ENCODE results near the gene ERP27. TPM values are rescaled to one million over a fixed set of nuclear protein-coding genes. Genes with fewer than 3 reads are reported as not detected.

The ERP27 gene
- total and polyA plus RNA-seq, 2 of the 8 experiments (the other 6 are each of a cell fraction or from before 2014, with no cell fraction given), result not detected

DNA sequence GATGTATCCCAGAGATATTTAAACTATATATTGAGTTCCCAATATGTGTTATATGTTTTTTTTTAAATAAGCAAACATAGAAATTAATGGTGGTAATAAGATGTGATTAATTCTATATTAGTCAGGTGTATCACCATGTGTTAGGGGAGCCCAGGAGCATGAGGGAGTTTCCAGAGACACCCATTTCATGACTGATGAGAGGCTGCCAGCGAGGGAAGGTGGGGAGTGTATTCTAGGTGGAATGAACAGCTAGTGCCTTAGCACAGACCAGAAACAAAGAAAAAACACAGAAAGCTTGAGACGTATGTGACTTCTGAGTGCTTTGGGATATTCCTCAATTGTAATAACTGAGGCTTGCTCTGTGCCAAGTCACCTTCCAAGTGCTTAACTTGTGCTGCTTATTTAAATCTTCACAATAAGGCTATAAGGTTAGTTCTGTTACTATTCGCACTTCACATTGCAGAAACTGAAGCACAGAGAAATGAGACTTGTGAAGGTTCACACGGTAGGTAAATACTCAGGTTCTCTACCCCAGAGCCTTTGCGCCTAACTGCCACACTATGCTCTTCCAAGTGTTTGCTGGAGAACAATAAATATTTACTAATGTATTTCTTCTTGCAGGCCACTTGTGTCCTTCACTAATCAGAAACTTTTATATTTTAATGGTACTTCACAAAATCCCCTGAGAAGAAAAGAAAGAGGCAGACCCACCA lies 34.8 kb downstream of the ERP27 start:
- no peaks in the 10 kb centered on the region for H3K27me3 ChIP-seq (replicated peaks in 1 of 4; ENCODE audit: control insufficient read depth in 3 of 4, extremely low read depth in 1 of 4, insufficient read depth in 3 of 4, low read length in 3 of 4)
- no peak overlapping the region for H2BK20ac ChIP-seq (ENCODE audit: low read length)
- POLR2A ChIA-PET (ENCODE audit: partially characterized antibody), result interaction anchor here (0.6 kb wide), 1 partner anchor 64 kb away, joined by 3 read pairs; no protein-coding TSS in a partner anchor
- no peak overlapping the region for H2BK120ac ChIP-seq (replicated peaks; ENCODE audit: low read depth, low read length)
- H3K79me1 ChIP-seq (ENCODE audit: low read depth, low read length), result no peaks in the 10 kb centered on the region
- WGBS, 2 experiments (ENCODE audit: extremely low coverage in 1 of 2, insufficient coverage in 1 of 2, insufficient read length in 1 of 2, insufficient replicate concordance in 2 of 2, low coverage in 1 of 2, low lambda C conversion rate in 2 of 2, missing lambda C conversion rate in 1 of 2), result 92% methylated on average over 5 of the region's 5 CpGs; no CpG with 5 or more reads in 1 of the 2 experiments
- DNase-seq (ENCODE audit: low read depth in 1 of 2, low spot score in 2 of 2) (no peak), FAIRE-seq (no peak)
- no peak overlapping the region for H2AK5ac ChIP-seq (ENCODE audit: low read depth, low read length)
- H2BK5ac ChIP-seq (ENCODE audit: low read depth, low read length), result no peak overlapping the region
- no peak overlapping the region for H3K14ac ChIP-seq (ENCODE audit: insufficient read length)
- H3K23me2 ChIP-seq (ENCODE audit: low read depth, low read length), result no peaks in the 10 kb centered on the region
- H3K4me3 ChIP-seq (ENCODE audit: extremely low read depth in 1 of 4, insufficient read depth in 2 of 4, low read depth in 3 of 4, low read length in 4 of 4), result no peak overlapping the region
- H3K9ac ChIP-seq (replicated peaks in 1 of 4; ENCODE audit: extremely low read depth in 1 of 4, low read depth in 3 of 4, low read length in 3 of 4), result no peak overlapping the region
- no peak overlapping the region for H3K27ac ChIP-seq (ENCODE audit: low read depth, low read length)
- H4K5ac ChIP-seq (ENCODE audit: insufficient read length, low read depth, low read length), result no peak overlapping the region
- no peak overlapping the region for H3K56ac ChIP-seq (replicated peaks; ENCODE audit: insufficient read length, low read depth, low read length)
- no peaks in the 10 kb centered on the region for H3K9me3 ChIP-seq (ENCODE audit: insufficient read depth in 2 of 2, low read depth in 1 of 2, low read length in 1 of 2)
- no peaks in the 10 kb centered on the region for H4K20me1 ChIP-seq (replicated peaks in 1 of 2; ENCODE audit: control insufficient read depth in 1 of 2, insufficient read depth in 2 of 2, low read length in 2 of 2)
- no peak overlapping the region for H2BK15ac ChIP-seq (ENCODE audit: low read length)
- H3K36me3 ChIP-seq (ENCODE audit: control insufficient read depth in 2 of 4, insufficient read depth in 4 of 4, low read length in 3 of 4), result no peaks in the 10 kb centered on the region
- no peaks in the 10 kb centered on the region for H3K4me1 ChIP-seq (replicated peaks in 1 of 4; ENCODE audit: control insufficient read depth in 3 of 4, insufficient read depth in 4 of 4, low read length in 3 of 4)
- no peak overlapping the region for H3K23ac ChIP-seq (ENCODE audit: insufficient read length)
- H3K4ac ChIP-seq (replicated peaks; ENCODE audit: insufficient read length, low read depth, low read length), result no peak overlapping the region
- no peak overlapping the region for H3K18ac ChIP-seq (ENCODE audit: extremely low read depth, low read length)
- H3K79me2 ChIP-seq (ENCODE audit: control insufficient read depth in 1 of 2, insufficient read depth in 2 of 2, low read length in 2 of 2), result no peaks in the 10 kb centered on the region
- H2BK12ac ChIP-seq (ENCODE audit: low read depth, low read length), result no peak overlapping the region
- no peak for TF ChIP-seq KDM1A (IDR thresholded peaks at IDR 0.05; ENCODE audit: borderline replicate concordance, low read length)
- TF ChIP-seq BACH1 (IDR thresholded peaks at IDR 0.05; ENCODE audit: low read length), result no peak
- no peak for TF ChIP-seq SP2 (IDR thresholded peaks at IDR 0.05; ENCODE audit: low read length)
- TF ChIP-seq CHD2 (IDR thresholded peaks at IDR 0.05; ENCODE audit: low read length), result no peak
- TF ChIP-seq POU5F1 (IDR thresholded peaks at IDR 0.05; ENCODE audit: low read depth, low read length), result no peak
- no peak overlapping the region for H3K4me2 ChIP-seq (ENCODE audit: insufficient read depth in 1 of 2, low read depth in 2 of 2, low read length in 2 of 2)
- H4K8ac ChIP-seq (ENCODE audit: extremely low read depth, insufficient read depth, low read length), result no peak overlapping the region
- H2AFZ ChIP-seq (ENCODE audit: low read length), result no peak overlapping the region
- H4K91ac ChIP-seq (replicated peaks; ENCODE audit: insufficient read length, low read length), result no peak overlapping the region
- CTCF ChIA-PET (ENCODE audit: partially characterized antibody), result interaction anchor here (0.6 to 1.4 kb wide), 4 partner anchors 9 to 97 kb away, joined by 3 to 7 read pairs (median 4); no protein-coding TSS in a partner anchor

Data from H1 (cell line).